Gastrocnemius medialis (tissue), 4 donors: ENCODE data around the gene FBLN7. TPM values are rescaled to one million over a fixed set of nuclear protein-coding genes. Genes with fewer than 3 reads are reported as not detected.

ENCODE experiments used
- ATAC-seq, 2 donors: fragments of 150-250 bp; one replicate each; pipeline ENCODE4 v1.9.1; 2016
- DNase-seq, 2 donors: peaks; one replicate each; pipeline ENCODE4 v3.0.0-alpha.2; 2019
- H3K27ac ChIP-seq, 4 donors: fragments of 200-600 bp; sonication (generic); 1 replicate in 1 of 4; 2 replicates in 3 of 4; pipeline ENCODE4 v1.5.1; 2016 to 2018; ENCODE audit warnings: mild to moderate bottlenecking in 2 of 4, moderate library complexity in 1 of 4
- H3K27me3 ChIP-seq, 3 donors: fragments of 200-600 bp; sonication (generic) in 2 of 3; 1 replicate in 1 of 3; 2 replicates in 2 of 3; pipeline versions ENCODE4 v1.5.1 to v1.6.0; 2016 to 2019; ENCODE audit warnings: mild to moderate bottlenecking in 1 of 3, moderate library complexity in 1 of 3
- H3K36me3 ChIP-seq, 2 donors: fragments of 200-600 bp; sonication (generic) in 1 of 2; one replicate each; pipeline ENCODE4 v1.5.1; 2017 to 2018
- H3K4me1 ChIP-seq, 2 donors: fragments of 200-600 bp; sonication (generic) in 1 of 2; one replicate each; pipeline ENCODE4 v1.5.1; 2016 to 2017; ENCODE audit warnings: mild to moderate bottlenecking in 2 of 2
- H3K4me3 ChIP-seq, 4 donors: fragments of 200-600 bp; sonication (generic) in 3 of 4; 1 replicate in 1 of 4; 2 replicates in 3 of 4; pipeline ENCODE4 v1.5.1; 2016 to 2019; ENCODE audit warnings: mild to moderate bottlenecking in 2 of 4
- H3K9me3 ChIP-seq, 3 donors: fragments of 200-600 bp; sonication (generic) in 2 of 3; 1 replicate in 1 of 3; 2 replicates in 2 of 3; pipeline ENCODE4 v1.5.1; 2016 to 2019
- CTCF ChIP-seq, 5 experiments: fragments of 450-650 bp in 3 of 5; fragments of 200-600 bp in 2 of 5; sonication (generic) in 2 of 5; IDR thresholded peaks in 4 of 5; conservative IDR thresholded peaks in 1 of 5; 1 replicate in 4 of 5; 2 replicates in 1 of 5; pipeline ENCODE4 v1.5.1; 2016 to 2019; ENCODE audit warnings: antibody characterized with exemption in 5 of 5, mild to moderate bottlenecking in 3 of 5, moderate library complexity in 3 of 5
- POLR2A ChIP-seq, 2 donors: fragments of 450-650 bp; IDR thresholded peaks; one replicate each; pipeline ENCODE4 v1.6.1; 2017; ENCODE audit warnings: antibody characterized with exemption in 2 of 2, mild to moderate bottlenecking in 2 of 2, moderate library complexity in 2 of 2
- in situ Hi-C, 4 donors: fragments of 200-750 bp; cut with MboI; loops; one replicate each; pipeline versions ENCODE4 v1.15.0 to v1.8.0; 2017; ENCODE audit warnings: low sequenced_read_pairs in 4 of 4
- intact Hi-C: fragments of 100-400 bp; cut with DNase I; formaldehyde crosslinking; loops from one replicate; pipeline ENCODE4 v1.15.1; 2023; ENCODE audit warnings: low total_unique reads
- total RNA-seq, 4 donors: library from RNA; depleted of rRNA; stranded (reverse); fragments of >200 nt; gene quantifications; one replicate each; pipeline versions ENCODE4 v1.1.0 to v1.2.3, GENCODE V29; 2016

Gene FBLN7
- total RNA-seq, 4 donors from 2014 or later = 0.41 to 3.3 (median 0.54) TPM

DNA sequence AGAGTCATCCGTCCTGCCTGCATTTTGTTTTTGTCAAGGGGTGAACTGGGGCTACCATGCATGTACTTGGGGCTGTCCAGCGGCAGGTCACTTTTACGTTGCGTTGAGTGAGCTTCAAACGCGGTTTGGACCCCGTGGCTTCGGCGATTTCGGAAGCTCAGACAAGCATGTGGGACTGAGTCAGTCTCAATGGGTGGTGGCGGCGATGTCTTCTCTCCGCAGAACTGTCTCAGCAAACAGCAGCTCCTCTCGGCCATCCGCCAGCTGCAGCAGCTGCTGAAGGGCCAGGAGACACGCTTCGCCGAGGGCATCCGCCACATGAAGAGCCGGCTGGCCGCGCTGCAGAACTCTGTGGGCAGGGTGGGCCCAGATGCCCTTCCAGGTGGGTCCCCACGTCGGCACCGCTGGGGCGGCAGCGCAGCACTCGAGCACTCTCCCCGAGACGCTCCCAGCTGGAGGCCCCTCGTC, 21.3 kb downstream of the FBLN7 start:
- in situ Hi-C loops (no loop called here), intact Hi-C loops (no loop called here)
- DNase-seq (no peak), ATAC-seq (peak; percentile 42 to 49)
- Histone ChIP-seq H3K4me3 (no peak overlapping the region), H3K9me3 (no peaks in the 10 kb centered on the region), H3K4me1 (no peaks in the 10 kb centered on the region), H3K36me3 (no peaks in the 10 kb centered on the region), H3K27ac (no peak overlapping the region), H3K27me3 (peaks cover 0 to 10% (median 0%) of the 10 kb centered on the region in 3 donors)
- TF ChIP-seq CTCF (IDR thresholded peaks at IDR 0.05 in 4 of 5, conservative IDR thresholded peaks at IDR 0.05 in 1 of 5) (no peak), POLR2A (IDR thresholded peaks at IDR 0.05) (no peak)

DNA sequence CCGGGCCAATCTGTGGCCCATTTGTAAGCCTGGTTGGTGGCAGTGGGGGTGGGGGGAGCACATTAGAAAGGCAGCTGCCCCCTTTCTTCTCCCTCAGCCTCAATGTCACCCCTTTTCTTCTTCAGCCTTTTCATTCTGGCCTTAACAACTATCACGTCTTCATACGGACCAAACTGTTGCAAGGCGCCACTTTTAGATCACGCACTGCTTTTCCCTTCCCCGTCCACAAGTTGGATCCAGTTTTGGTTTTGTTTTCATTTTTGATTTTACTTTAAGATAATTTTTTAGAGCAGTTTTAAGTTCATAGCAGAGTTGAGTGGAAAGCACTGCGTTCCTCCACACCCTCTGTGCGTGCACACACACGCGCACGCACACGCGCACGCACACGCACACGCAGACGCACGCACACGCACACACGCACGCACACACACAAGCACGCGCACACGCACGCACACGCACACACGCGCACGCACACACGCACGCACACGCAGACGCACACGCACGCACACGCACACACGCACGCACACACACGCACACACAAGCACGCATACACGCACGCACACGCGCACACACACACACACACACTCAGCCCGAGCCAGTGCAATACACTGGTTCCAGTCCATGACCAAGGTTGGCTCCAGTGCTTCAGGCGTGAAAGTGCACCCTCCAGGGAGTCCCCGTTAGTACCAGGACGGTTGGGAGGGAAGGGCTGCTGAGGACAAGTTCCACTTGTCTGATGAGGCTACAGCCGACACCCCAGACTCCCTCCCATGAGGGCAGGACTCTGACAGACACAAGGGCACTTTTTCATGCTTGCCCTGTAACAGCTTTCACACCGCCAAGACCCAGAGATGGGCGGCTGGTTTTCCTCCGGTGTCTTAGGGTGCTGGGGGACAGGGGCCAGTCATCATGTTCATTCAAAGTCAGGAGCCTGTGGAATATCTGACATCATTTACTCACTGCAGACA, 22.4 kb downstream of the FBLN7 start:
- H3K4me1 ChIP-seq = no peaks in the 10 kb centered on the region
- H3K27me3 ChIP-seq = peaks cover 0 to 9% (median 0%) of the 10 kb centered on the region in 3 donors
- H3K4me3 ChIP-seq = no peak overlapping the region
- H3K27ac ChIP-seq = no peak overlapping the region
- in situ Hi-C loops (no loop called here), intact Hi-C loops (no loop called here)
- ATAC-seq = no peak
- no peak for DNase-seq
- no peaks in the 10 kb centered on the region for H3K36me3 ChIP-seq
- no peak for TF ChIP-seq POLR2A (IDR thresholded peaks at IDR 0.05)
- TF ChIP-seq CTCF (IDR thresholded peaks at IDR 0.05 in 4 of 5, conservative IDR thresholded peaks at IDR 0.05 in 1 of 5) = no peak
- H3K9me3 ChIP-seq = no peaks in the 10 kb centered on the region

DNA sequence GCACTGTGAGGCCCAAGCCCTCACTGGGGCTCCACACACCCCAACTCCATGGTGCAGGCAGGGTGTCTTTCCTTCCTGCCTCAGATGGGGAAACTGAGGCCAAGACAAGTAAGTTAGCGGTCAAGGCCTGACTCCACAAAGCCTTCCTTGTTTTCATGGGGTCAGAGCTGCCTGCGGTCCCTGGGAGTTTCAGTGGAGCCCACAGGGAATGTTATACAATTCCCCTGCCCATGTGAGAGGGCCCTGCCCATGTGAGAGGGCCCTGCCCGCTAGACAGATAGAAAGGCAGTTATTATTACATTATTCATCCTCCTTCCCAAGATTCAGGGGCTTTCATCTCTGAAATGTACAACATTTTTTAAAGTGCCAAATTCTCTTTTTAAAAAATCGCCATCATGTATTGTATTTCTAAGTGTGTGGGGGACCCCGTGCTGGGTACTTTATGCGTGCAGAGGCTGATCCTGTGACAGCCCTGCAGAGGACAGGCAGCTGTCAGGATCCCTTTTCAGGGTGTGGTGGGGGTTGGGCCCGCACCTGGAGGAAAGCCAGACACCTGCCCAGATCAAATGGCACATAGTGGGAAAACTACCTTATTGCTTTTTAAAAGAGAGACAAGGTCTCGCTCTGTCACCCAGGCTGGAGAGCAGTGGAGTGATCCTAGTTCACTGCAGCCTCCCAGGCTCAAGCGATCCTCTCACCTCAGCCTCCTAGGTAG, 23.4 kb downstream of the FBLN7 start:
- H3K36me3 ChIP-seq = no peaks in the 10 kb centered on the region
- H3K4me3 ChIP-seq = no peak overlapping the region
- no peaks in the 10 kb centered on the region for H3K9me3 ChIP-seq
- no peak for DNase-seq
- H3K27me3 ChIP-seq = peaks cover 0 to 8% (median 0%) of the 10 kb centered on the region in 3 donors
- intact Hi-C loops (no loop called here), in situ Hi-C loops (no loop called here)
- no peaks in the 10 kb centered on the region for H3K4me1 ChIP-seq
- H3K27ac ChIP-seq = no peak overlapping the region
- ATAC-seq = no peak
- TF ChIP-seq CTCF (IDR thresholded peaks at IDR 0.05 in 4 of 5, conservative IDR thresholded peaks at IDR 0.05 in 1 of 5) (no peak), POLR2A (IDR thresholded peaks at IDR 0.05) (no peak)

DNA sequence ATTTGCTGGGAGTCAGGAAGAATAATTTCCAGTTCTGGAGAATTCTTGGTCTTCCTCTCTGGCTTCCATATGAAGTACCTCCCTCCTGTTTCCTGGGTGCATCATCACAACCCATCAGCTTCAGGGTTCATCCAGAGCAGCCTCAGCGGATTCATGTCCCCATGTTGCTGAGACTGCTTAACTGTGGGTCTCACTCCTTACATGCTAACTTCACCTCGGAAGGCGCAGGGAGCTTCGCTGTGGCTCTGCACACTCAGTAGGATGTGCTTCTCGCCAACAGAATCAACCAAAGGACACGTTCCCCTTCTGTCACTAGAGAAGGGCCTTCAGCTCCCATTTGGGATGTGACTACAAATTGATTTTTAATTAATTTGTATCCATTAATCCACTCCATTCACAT, 24.2 kb downstream of the FBLN7 start:
- Histone ChIP-seq H3K27me3 (peaks cover 0 to under 1% (median 0%) of the 10 kb centered on the region in 3 donors), H3K4me3 (no peak overlapping the region), H3K36me3 (no peaks in the 10 kb centered on the region), H3K9me3 (no peaks in the 10 kb centered on the region), H3K27ac (no peak overlapping the region), H3K4me1 (no peaks in the 10 kb centered on the region)
- in situ Hi-C loops (no loop called here), intact Hi-C loops (no loop called here)
- ATAC-seq (no peak), DNase-seq (no peak)
- TF ChIP-seq CTCF (IDR thresholded peaks at IDR 0.05 in 4 of 5, conservative IDR thresholded peaks at IDR 0.05 in 1 of 5) (no peak), POLR2A (IDR thresholded peaks at IDR 0.05) (no peak)
